ENCODE results near the gene CREB5.

DNA sequence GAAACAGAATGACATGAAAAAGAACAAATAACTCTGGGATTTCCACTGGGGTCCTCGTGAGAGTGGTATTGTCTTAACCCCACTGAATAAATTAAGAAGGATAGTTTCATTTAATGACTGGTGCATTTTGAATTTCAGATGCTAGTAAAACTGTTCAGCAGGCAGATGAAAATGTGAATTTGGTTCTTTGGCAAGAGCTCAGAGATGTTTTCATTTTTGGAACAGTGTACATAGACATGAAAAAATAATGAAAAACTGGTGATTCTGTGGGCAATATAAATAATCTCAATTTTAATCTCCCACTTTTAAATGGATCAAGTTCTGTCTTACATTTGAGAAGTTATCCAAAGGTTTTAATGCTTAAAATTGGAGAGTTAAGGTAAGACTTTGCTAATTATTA, 461.7 kb downstream of the CREB5 start:
- TF ChIP-seq, protein P1, sequence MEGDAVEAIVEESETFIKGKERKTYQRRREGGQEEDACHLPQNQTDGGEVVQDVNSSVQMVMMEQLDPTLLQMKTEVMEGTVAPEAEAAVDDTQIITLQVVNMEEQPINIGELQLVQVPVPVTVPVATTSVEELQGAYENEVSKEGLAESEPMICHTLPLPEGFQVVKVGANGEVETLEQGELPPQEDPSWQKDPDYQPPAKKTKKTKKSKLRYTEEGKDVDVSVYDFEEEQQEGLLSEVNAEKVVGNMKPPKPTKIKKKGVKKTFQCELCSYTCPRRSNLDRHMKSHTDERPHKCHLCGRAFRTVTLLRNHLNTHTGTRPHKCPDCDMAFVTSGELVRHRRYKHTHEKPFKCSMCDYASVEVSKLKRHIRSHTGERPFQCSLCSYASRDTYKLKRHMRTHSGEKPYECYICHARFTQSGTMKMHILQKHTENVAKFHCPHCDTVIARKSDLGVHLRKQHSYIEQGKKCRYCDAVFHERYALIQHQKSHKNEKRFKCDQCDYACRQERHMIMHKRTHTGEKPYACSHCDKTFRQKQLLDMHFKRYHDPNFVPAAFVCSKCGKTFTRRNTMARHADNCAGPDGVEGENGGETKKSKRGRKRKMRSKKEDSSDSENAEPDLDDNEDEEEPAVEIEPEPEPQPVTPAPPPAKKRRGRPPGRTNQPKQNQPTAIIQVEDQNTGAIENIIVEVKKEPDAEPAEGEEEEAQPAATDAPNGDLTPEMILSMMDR (IDR thresholded peaks at IDR 0.05; ENCODE audit: poor library complexity, severe bottlenecking): no peak
- TF ChIP-seq TAF1 (IDR thresholded peaks at IDR 0.05; ENCODE audit: low read depth): no peak
